ENCODE data around the gene PCNX4.

Gene PCNX4

GRCh38 chr14:60174352-60175254, 82.9 kb downstream of the PCNX4 start:
- DNase-seq (ENCODE audit: low read depth in 2 of 2), result no peak

- no peak for DNase-seq (ENCODE audit: low read depth in 2 of 2)
Measured at GRCh38 chr14:60175255-60175902, 83.7 kb downstream of the PCNX4 start.

- DNase-seq (ENCODE audit: low read depth in 2 of 2), result no peak
Measured at GRCh38 chr14:60178164-60178563, 86.4 kb downstream of the PCNX4 start.

GRCh38 chr14:60178820-60179219, 87.1 kb downstream of the PCNX4 start:
- DNase-seq (ENCODE audit: low read depth in 2 of 2), result no peak

GRCh38 chr14:60179431-60179869, 87.7 kb downstream of the PCNX4 start:
- no peak for DNase-seq (ENCODE audit: low read depth in 2 of 2)

- DNase-seq (ENCODE audit: low read depth in 2 of 2), result no peak
Measured at GRCh38 chr14:60183138-60183537, 91.4 kb downstream of the PCNX4 start.

- DNase-seq (ENCODE audit: low read depth in 2 of 2), result no peak
Measured at GRCh38 chr14:60183741-60184140, 92.0 kb downstream of the PCNX4 start.

GRCh38 chr14:60184146-60184904, 92.6 kb downstream of the PCNX4 start:
- no peak for DNase-seq (ENCODE audit: low read depth in 2 of 2)

GRCh38 chr14:60184905-60185555, 93.3 kb downstream of the PCNX4 start:
- no peak for DNase-seq (ENCODE audit: low read depth in 2 of 2)

GRCh38 chr14:60188115-60188514, 96.4 kb downstream of the PCNX4 start:
- no peak for DNase-seq (ENCODE audit: low read depth in 2 of 2)

- DNase-seq (ENCODE audit: low read depth in 2 of 2), result no peak
Measured at GRCh38 chr14:60188696-60189095, 97.0 kb downstream of the PCNX4 start.

- no peak for DNase-seq (ENCODE audit: low read depth in 2 of 2)
Measured at GRCh38 chr14:60189923-60190840, 98.5 kb downstream of the PCNX4 start.

- DNase-seq (ENCODE audit: low read depth in 2 of 2), result no peak
Measured at GRCh38 chr14:60195179-60195810, 103.6 kb downstream of the PCNX4 start.

- no peak for DNase-seq (ENCODE audit: low read depth in 2 of 2)
Measured at GRCh38 chr14:60196291-60196690, 104.6 kb downstream of the PCNX4 start.

GRCh38 chr14:60197629-60198303, 106.0 kb downstream of the PCNX4 start:
- no peak for DNase-seq (ENCODE audit: low read depth in 2 of 2)

GRCh38 chr14:60199321-60199720, 107.6 kb downstream of the PCNX4 start:
- DNase-seq (ENCODE audit: low read depth in 2 of 2), result no peak

- no peak for DNase-seq (ENCODE audit: low read depth in 2 of 2)
Measured at GRCh38 chr14:60204104-60204842, 112.5 kb downstream of the PCNX4 start.

- no peak for DNase-seq (ENCODE audit: low read depth in 2 of 2)
Measured at GRCh38 chr14:60204843-60205774, 113.4 kb downstream of the PCNX4 start.

All from stimulated activated CD4-positive, alpha-beta T cell treated with anti-CD3 and anti-CD28 coated beads, Interleukin-1b, Interleukin-23, amount 100 ng/mL, for 1 hour (primary cell).